ENCODE data around the gene EVL.

The EVL gene

DNA sequence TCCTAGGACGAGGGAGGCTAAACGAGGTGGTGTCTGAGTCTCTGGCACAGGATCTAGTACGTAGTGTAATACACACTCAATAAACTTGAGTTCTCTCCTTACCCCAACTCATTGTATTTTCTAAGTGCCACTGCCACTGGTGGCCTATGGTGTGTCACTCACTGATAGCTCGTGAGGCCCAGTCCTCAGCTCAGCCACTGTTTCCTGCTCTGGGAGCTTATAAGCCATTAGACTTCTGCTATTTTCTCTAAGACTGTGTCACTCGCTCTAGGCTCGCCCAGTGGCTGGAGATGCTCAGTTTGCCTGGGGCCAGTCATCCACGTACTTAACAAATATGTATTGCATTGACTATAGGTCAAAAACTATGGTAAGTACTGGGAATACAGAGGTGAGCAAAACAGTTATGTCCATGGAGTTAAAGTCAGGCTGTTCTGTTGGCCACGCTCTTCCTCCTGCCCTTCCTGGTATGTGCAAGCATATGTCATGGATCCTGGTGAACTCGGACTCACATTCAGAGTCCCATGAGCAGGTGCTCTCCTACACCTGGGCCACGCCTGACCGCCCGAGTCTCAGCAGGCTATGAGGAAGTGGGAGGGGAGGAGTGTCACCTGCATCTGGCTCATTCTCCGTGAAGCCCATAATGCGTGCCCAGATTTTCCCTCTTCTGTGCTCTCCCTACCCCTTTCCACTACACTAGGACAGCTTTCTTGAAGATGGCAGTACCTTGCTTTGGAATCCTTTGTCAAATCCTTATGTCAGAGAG is 52.6 kb downstream of the EVL start:
- H3K9me3 ChIP-seq (ENCODE audit: control insufficient read depth, low read depth, low read length), result no peaks in the 10 kb centered on the region
- no peaks in the 10 kb centered on the region for H3K27me3 ChIP-seq (ENCODE audit: control insufficient read depth, insufficient read depth, low read length)
- no peak overlapping the region for H3K27ac ChIP-seq (ENCODE audit: low read length)
- H3K9ac ChIP-seq (ENCODE audit: low read length), result no peak overlapping the region
- no peak overlapping the region for H3K4me3 ChIP-seq (ENCODE audit: low read length)
- no peaks in the 10 kb centered on the region for H3K36me3 ChIP-seq (ENCODE audit: control insufficient read depth, low read depth, low read length)
- H3K4me1 ChIP-seq (ENCODE audit: control insufficient read depth, low read depth, low read length), result no peaks in the 10 kb centered on the region

DNA sequence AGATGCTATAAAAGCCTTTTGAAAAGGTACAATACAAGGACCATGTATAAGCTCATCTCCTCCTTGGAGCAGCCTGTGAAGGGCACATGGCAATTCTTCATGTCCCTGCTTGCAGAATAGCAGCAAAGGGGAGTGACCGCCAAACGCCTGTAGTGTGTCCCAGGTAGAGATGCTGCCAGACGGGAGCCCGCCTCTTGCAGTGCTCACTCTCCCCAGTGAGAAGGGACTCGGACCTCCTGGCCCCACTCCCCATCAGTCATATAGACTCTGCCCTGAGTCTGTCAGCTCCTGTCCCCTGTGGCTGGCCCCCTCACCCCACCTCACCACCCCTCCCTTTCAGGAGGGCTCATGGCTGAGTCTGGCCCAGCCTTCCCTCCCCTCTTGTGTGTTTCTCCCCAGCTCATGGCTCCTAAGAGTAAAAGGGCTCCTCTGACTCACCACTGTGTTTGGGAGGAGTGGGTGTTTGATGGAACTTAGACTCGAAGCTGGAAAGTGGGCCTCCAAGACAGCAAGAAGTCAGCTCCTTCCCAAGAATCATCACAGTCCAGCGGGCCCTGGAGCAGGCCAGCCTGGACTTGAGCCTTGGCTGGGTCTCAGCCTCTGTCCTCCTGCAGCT is 53.3 kb downstream of the EVL start:
- H3K27me3 ChIP-seq (ENCODE audit: control insufficient read depth, insufficient read depth, low read length), result no peaks in the 10 kb centered on the region
- H3K36me3 ChIP-seq (ENCODE audit: control insufficient read depth, low read depth, low read length), result no peaks in the 10 kb centered on the region
- H3K9ac ChIP-seq (ENCODE audit: low read length), result no peak overlapping the region
- H3K4me1 ChIP-seq (ENCODE audit: control insufficient read depth, low read depth, low read length), result no peaks in the 10 kb centered on the region
- H3K9me3 ChIP-seq (ENCODE audit: control insufficient read depth, low read depth, low read length), result no peaks in the 10 kb centered on the region
- no peak overlapping the region for H3K27ac ChIP-seq (ENCODE audit: low read length)
- H3K4me3 ChIP-seq (ENCODE audit: low read length), result no peak overlapping the region

DNA sequence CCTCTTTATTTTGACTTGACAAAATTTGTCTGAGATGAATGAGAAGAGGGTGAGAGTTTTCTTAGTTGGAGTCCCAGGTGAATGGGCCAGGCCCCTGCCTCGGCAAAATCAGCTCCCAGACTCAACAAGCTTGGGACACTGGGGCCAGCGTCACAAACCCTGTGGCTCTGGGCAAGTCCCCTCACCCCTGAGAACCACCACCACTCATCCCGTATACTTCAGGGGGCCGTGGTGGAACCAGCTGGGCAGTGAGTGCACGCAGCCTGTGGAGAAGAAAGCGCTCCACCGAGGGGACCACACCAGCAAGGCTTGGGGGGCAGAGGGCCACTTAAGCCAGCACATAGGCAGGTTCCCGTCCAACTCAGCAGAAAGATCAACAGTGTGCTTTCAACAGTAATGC is 54.0 kb downstream of the EVL start:
- H3K9me3 ChIP-seq (ENCODE audit: control insufficient read depth, low read depth, low read length), result no peaks in the 10 kb centered on the region
- no peak overlapping the region for H3K9ac ChIP-seq (ENCODE audit: low read length)
- no peak overlapping the region for H3K27ac ChIP-seq (ENCODE audit: low read length)
- no peaks in the 10 kb centered on the region for H3K4me1 ChIP-seq (ENCODE audit: control insufficient read depth, low read depth, low read length)
- no peaks in the 10 kb centered on the region for H3K27me3 ChIP-seq (ENCODE audit: control insufficient read depth, insufficient read depth, low read length)
- H3K4me3 ChIP-seq (ENCODE audit: low read length), result no peak overlapping the region
- no peaks in the 10 kb centered on the region for H3K36me3 ChIP-seq (ENCODE audit: control insufficient read depth, low read depth, low read length)

DNA sequence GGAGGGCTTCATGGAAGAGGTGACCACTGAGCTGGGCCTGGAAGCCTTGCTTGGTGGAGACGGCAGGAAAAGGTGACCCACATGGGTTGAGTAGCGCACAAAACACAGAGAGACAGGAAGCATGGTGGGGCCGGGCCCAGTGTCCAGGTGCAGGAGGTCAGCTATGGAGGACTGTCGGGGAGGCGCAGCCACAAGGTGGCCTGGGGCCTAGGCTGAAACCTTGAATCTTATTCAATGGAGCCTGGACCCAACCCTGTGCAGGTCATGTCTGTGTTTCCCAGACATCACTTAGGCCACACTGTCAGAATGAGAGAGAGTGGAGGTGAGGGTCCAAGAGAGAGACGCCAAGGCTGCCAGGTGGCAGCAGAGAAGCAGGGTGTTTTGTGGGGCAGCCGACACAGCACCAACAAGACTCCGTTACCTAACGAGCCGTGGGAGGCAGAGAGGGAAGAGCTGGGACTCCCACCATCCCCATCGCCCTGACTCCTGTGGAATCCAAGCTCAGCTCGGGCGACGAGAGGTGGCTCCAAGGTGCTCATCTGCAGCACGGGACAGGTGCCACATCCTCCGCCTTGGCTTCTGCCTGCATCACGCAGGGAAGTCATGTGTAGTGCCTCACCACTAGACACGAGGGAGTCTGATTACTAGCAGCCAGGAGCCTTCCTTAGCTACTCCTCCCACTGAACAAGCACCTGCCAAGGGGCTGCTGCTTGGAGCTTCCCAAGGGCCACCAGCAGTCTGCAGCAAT is 55.5 kb downstream of the EVL start:
- Histone ChIP-seq H3K4me3 (ENCODE audit: low read length) (no peak overlapping the region), H3K36me3 (ENCODE audit: control insufficient read depth, low read depth, low read length) (no peaks in the 10 kb centered on the region), H3K9me3 (ENCODE audit: control insufficient read depth, low read depth, low read length) (no peaks in the 10 kb centered on the region), H3K4me1 (ENCODE audit: control insufficient read depth, low read depth, low read length) (no peaks in the 10 kb centered on the region), H3K27me3 (ENCODE audit: control insufficient read depth, insufficient read depth, low read length) (no peaks in the 10 kb centered on the region), H3K27ac (ENCODE audit: low read length) (no peak overlapping the region), H3K9ac (ENCODE audit: low read length) (no peak overlapping the region)

DNA sequence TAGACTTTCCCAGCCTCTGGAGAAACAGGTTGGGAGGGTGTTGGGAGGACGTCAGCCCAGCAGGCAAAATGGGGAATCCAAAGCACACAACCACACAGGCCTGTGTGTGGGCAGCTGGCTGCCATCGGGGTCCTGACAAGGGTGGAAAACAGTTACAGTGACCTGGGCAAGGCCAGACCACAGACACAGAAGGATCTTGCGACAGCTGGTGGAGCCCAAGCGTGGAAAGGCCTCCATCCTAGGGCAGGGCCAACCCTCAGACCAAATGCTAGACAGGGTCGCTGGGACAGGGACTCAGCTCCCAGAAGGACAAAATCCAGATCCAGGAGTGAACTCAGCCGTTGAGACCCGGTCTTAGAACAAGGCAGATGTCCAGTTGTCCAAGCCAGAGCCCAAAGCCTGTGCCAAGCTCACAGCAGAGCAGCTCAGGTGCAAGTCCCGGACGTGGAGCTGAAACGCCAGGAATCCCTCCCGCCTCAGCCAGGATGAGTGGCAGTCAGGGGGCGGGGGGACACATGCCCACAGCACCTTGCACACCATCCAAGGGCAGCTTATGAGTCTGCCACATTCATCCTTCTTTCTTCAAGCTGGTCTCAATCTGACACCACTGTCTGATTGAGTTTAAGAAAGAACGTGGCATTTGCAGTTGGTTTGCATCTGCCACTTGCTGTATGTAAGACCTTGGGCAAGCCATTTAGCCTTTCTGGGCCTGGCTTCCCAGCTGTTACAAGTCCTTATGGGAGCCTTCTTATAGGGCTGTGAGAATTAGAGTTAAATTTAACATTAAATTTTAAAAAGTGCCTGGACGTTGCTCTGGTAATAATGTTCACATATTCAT is 56.6 kb downstream of the EVL start:
- no peak overlapping the region for H3K9ac ChIP-seq (ENCODE audit: low read length)
- H3K27me3 ChIP-seq (ENCODE audit: control insufficient read depth, insufficient read depth, low read length), result no peaks in the 10 kb centered on the region
- no peak overlapping the region for H3K27ac ChIP-seq (ENCODE audit: low read length)
- H3K9me3 ChIP-seq (ENCODE audit: control insufficient read depth, low read depth, low read length), result no peaks in the 10 kb centered on the region
- H3K4me1 ChIP-seq (ENCODE audit: control insufficient read depth, low read depth, low read length), result no peaks in the 10 kb centered on the region
- H3K36me3 ChIP-seq (ENCODE audit: control insufficient read depth, low read depth, low read length), result peaks cover 2% of the 10 kb centered on the region
- no peak overlapping the region for H3K4me3 ChIP-seq (ENCODE audit: low read length)

DNA sequence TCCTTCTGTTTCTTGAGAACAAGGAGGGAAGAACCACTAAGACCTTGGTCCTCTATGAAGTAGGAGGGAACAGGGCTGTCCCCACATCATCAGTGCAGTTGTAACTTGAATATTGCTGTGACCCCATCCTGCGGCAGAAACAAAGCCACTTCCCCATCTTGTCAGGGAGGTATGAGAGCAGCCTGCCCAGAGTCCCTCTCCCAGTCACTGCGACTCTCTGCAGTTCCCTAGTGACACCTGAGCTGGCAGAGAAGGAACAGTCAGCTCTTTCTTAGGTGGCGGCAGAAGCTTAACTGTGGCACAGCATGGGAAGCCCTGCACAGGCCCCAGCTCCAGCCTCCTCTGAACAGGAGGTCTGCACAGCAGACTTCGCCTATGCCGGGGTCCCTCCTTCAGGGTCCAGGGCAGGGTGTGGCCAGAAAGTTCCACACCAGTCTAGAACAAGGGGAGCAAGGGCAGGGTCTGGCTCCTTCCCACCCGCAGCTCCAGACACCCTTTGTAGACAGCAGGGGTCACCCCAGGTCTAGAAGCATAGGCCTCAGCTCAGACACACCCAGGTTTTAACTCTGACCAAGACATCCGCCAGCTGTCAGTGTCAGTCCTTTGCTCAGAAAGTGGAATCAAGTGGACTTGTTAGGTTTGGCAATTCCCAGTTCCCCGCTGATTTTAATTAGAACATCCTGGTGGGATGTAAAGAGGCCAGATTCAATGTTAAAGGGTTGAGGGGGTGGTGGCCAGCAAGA is 57.4 kb downstream of the EVL start:
- Histone ChIP-seq H3K27me3 (ENCODE audit: control insufficient read depth, insufficient read depth, low read length) (no peaks in the 10 kb centered on the region), H3K9ac (ENCODE audit: low read length) (no peak overlapping the region), H3K4me1 (ENCODE audit: control insufficient read depth, low read depth, low read length) (no peaks in the 10 kb centered on the region), H3K4me3 (ENCODE audit: low read length) (no peak overlapping the region), H3K27ac (ENCODE audit: low read length) (no peak overlapping the region), H3K9me3 (ENCODE audit: control insufficient read depth, low read depth, low read length) (no peaks in the 10 kb centered on the region), H3K36me3 (ENCODE audit: control insufficient read depth, low read depth, low read length) (peaks cover 5% of the 10 kb centered on the region)

DNA sequence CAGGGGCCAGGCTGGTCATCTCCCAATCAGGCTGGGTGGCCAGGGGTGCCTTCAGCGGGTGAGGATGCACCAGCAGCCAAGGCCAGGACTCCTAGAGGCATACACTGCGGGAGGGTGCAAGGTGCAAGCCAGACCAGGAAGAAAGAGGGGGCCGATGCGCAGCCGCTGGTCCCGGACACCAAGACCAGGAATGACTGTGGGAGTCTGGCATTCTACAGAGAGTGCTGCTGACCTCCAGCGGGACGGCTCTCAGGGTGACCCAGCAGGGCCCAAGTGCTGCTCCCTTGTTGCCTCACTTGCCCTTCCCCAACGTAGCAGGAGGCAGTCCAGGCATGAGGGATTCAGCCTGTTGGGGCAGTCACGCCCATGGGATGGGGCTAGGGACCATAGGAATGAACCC is 58.4 kb downstream of the EVL start:
- Histone ChIP-seq H3K36me3 (ENCODE audit: control insufficient read depth, low read depth, low read length) (peaks cover 5% of the 10 kb centered on the region), H3K9me3 (ENCODE audit: control insufficient read depth, low read depth, low read length) (no peaks in the 10 kb centered on the region), H3K27me3 (ENCODE audit: control insufficient read depth, insufficient read depth, low read length) (no peaks in the 10 kb centered on the region), H3K27ac (ENCODE audit: low read length) (no peak overlapping the region), H3K9ac (ENCODE audit: low read length) (no peak overlapping the region), H3K4me1 (ENCODE audit: control insufficient read depth, low read depth, low read length) (no peaks in the 10 kb centered on the region), H3K4me3 (ENCODE audit: low read length) (no peak overlapping the region)

DNA sequence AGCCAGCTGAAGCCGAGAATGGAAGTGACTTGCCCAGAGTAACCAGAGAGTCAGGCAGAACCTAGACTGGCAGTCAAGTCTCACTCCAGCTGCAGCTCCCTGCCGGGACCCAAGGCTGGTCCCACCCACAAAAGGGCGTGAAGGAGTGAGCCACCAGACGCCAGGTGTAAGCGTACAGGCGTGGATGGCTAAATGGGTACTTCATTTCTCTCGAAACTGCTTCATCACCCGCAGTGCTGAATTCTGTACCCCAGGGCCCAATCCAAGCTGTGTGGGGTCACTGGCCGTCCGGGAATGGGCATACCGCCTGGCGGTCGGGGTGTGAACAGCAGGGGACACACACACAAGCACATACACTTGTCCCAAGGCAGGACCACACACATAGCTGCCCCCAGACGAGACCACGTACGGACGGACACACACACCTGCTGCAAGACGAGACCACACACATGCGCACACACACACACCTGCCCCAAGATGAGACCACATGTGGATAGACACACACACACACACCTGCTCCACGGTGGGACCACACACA is 59.4 kb downstream of the EVL start:
- Histone ChIP-seq H3K36me3 (ENCODE audit: control insufficient read depth, low read depth, low read length) (peaks cover 5% of the 10 kb centered on the region), H3K9ac (ENCODE audit: low read length) (no peak overlapping the region)

DNA sequence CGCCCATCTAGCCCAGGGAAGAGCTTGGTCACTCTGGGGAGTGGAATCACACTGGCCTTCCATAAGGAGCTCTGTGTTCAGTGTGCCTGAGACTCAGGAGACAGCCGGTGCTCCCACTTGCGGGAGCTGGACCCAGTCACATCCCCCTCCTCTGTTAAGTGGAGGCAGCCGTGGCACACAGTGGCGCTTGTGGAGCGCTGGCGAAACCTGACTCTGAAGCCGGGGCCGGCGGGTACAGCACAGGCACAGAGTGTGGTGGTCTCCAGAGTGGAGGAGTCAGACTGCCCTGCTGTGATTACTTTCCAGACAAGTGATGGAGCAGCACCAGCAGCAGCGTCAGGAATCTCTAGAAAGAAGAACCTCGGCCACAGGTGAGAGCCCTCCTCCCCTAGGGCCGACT is 61.2 kb downstream of the EVL start:
- H3K27ac ChIP-seq (ENCODE audit: low read length), result no peak overlapping the region

More for the DNA sequence above, 59.4 kb downstream of the EVL start:
- H3K27me3 ChIP-seq (ENCODE audit: control insufficient read depth, insufficient read depth, low read length), result no peaks in the 10 kb centered on the region
- no peak overlapping the region for H3K4me3 ChIP-seq (ENCODE audit: low read length)
- no peaks in the 10 kb centered on the region for H3K4me1 ChIP-seq (ENCODE audit: control insufficient read depth, low read depth, low read length)
- no peak overlapping the region for H3K27ac ChIP-seq (ENCODE audit: low read length)
- no peaks in the 10 kb centered on the region for H3K9me3 ChIP-seq (ENCODE audit: control insufficient read depth, low read depth, low read length)

DNA sequence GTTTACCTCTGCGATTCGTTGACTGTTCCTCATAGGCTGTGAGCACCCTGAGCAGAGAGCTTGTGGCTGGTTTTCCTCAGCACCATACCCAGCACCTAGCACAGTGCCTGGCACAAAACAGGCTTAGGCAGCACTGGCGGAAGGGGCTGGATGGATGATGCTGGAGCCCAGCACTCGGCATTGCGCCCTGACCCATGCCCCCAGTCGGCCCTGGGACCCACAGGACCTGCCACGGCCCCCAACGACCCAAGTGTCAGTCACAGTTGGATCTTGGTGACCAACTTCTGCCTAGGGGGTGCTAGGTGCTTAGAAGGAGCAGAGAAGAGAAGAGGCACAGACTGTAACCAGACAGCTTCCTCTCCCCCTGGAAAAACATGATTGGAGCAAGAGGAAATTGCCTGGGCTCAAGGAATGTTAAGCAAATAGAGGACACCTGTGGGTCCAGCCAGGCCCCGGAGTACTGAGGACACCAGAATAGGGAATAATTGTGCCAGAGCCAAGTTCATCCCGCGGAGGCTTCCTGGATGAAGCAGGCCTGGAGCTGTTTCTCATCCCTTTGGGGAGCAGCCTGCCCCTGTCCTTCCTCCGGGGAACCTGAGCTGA is 62.7 kb downstream of the EVL start:
- no peak overlapping the region for H3K4me3 ChIP-seq (ENCODE audit: low read length)
- H3K36me3 ChIP-seq (ENCODE audit: control insufficient read depth, low read depth, low read length), result peaks cover 5% of the 10 kb centered on the region
- no peaks in the 10 kb centered on the region for H3K9me3 ChIP-seq (ENCODE audit: control insufficient read depth, low read depth, low read length)
- no peak overlapping the region for H3K27ac ChIP-seq (ENCODE audit: low read length)
- peaks cover 4% of the 10 kb centered on the region for H3K4me1 ChIP-seq (ENCODE audit: control insufficient read depth, low read depth, low read length)
- no peak overlapping the region for H3K9ac ChIP-seq (ENCODE audit: low read length)
- H3K27me3 ChIP-seq (ENCODE audit: control insufficient read depth, insufficient read depth, low read length), result no peaks in the 10 kb centered on the region

More for the DNA sequence above, 61.2 kb downstream of the EVL start:
- no peak overlapping the region for H3K4me3 ChIP-seq (ENCODE audit: low read length)
- H3K4me1 ChIP-seq (ENCODE audit: control insufficient read depth, low read depth, low read length), result peaks cover 3% of the 10 kb centered on the region
- H3K36me3 ChIP-seq (ENCODE audit: control insufficient read depth, low read depth, low read length), result peaks cover 5% of the 10 kb centered on the region
- no peaks in the 10 kb centered on the region for H3K27me3 ChIP-seq (ENCODE audit: control insufficient read depth, insufficient read depth, low read length)
- H3K9ac ChIP-seq (ENCODE audit: low read length), result no peak overlapping the region
- no peaks in the 10 kb centered on the region for H3K9me3 ChIP-seq (ENCODE audit: control insufficient read depth, low read depth, low read length)
